A204.1 (cell line): ENCODE results near the gene NT5DC4.
A peak's percentile ranks its signal among the peaks of the same experiment; 100 is the strongest.

Source experiments
- FAIRE-seq: peaks from 2 replicates; lab custom pipeline; 2012; peaks lifted over from hg19 to GRCh38; lab: Jason Lieb, UNC

Gene NT5DC4

DNA sequence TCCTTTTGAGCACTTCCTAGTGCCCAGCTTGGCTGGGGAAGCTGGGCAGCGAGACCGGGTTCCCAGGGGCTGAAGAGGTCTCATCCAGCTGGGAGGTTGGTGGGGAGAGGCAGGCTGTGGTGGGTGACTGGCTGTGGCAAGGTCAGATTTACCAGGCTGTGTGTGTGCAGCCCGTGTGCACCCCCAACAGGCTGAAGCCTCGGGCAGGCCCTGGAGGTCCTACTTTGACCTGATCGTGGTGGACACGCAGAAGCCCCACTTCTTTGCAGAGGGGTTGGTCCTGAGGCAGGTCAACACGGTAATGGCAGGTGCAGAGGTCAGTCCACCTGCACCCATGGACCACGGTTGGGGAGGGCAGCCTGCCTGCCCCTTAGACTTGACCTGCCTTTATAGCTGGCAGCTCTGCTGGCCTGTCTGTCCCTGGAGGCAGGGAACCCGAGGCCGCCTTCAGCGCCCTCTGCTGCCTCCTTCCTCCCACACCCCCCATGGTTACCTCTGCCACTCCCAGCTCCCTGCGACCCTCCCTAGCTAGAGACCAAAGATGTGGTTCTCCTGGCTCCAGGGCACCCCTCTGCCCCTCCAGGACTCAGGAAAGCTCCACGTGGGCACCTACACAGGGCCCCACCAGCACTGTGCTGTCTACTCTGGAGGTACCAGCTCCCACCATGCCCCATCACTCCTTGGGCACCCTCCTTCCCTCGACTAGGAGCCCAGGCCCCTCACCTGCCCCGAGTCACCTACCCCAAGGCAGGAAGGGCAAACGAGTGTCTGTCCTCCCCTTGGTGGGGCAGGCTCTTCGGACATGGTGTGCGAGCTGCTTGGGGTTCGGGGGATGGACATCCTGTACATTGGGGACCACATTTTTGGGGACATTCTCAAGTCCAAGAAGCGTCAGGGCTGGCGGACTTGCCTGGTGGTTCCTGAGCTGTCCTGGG is 4.0 kb downstream of the NT5DC4 start:
- FAIRE-seq = no peak

DNA sequence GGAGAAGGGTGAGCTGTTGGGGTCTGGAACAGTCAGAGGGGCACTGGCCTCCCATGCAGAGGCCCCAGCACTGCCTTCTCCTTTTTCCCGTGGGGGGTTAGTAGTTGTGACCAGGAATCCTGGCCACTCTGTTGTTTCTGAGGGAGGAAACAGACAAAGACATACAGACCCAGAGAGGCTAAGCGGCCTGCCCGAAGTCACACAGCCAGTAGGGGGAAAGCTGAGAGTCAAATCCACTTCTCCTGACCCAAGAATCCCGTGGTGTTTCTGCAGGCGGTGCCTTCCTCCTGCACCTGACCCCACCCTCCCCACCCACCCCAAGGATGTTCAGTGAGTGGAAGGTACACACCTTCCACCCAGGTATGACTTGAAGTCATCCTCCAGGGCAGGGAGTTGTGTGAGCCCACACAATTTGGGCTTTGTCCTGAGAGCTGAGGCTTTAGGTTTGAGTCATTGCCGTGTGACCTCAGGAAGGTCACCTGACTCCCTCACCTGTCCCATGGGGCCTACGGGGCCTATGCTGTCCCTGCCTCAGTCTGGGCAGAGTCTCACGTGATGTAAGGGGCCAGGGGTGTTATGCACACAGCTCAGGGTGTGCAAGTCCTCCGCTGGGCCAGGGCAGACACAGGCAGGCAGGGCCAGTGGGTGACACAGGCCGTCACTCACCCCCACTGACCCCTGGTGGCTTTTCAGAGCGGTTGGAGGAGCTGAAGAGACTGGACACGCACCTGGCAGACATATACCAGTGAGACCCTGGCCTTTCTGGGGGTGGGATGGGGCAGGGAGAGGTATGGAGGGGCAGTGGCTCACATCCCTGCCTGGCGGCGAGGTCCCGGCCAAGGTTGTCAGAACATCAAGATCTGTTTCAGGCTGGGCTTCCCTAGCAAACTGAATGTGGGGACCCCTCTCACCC is 5.0 kb downstream of the NT5DC4 start:
- no peak for FAIRE-seq

DNA sequence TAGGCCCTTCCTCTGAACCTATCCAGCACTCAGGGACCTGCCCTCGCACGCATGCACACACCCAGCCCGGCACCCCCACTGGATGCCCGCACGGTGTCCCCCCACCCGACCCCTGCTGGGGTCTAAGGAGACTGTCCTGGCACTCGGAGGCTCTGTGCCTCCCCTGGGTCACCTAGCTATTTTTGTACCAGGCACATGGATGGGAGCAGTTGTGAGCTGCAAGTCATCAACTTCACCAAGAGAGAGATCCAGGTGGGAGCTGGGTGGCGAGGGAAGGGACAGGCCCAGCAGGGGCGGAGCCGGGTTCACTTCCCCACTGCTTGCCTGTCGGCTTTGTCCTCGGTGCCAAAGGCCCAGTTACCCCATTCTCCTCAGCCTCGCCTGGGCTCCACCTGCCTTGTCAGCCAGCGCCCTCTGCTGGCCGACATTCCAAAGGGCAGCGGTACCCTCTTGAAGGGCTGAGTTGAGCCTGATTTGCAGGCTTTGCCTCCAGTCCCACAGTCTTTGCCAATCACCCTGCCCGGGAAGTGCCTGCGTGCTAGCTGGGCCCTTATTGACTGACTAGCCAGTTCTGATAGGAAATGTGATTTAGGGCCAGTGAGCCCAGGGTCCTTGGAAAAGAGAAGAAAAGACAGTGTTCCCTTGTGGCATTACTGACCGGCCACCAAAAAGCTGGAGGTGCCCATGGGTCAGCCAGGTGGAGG is 5.8 kb downstream of the NT5DC4 start:
- FAIRE-seq = peak; percentile 40

DNA sequence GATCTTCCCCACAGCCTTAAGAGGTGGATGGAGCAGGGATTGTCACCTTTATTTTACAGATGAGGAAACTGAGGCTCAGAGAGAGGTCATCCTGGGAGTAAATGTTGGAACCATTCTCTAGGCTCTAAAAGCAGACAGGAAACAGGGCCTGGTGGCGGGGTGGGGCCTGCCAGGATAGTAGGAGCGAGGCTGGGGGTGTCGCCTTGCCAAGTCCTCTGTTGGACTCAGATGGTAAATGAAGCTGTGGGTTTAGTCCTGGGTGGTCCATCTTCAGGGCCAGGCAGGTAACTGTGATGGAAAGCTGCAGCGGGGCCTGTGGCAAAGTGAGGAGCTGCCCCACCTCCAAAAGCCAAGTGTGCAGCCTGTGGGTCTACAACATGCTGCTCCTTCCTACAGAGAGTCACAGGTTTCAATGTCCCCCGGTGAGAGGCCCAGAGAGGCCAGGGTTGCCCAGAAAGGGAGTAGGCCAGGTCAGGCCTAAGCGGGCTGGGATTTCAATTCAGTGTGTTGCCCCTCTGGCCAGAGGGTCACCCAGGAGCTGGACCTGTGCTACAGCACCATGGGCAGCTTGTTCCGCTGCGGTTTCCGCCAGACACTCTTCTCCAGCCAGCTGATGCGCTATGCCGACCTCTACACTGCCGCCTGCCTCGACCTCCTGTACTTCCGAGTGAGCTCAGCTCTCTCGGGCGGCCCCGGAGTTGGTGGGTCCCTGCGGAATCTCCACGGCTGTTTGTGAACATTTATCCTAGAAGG is 6.6 kb downstream of the NT5DC4 start:
- FAIRE-seq = no peak

DNA sequence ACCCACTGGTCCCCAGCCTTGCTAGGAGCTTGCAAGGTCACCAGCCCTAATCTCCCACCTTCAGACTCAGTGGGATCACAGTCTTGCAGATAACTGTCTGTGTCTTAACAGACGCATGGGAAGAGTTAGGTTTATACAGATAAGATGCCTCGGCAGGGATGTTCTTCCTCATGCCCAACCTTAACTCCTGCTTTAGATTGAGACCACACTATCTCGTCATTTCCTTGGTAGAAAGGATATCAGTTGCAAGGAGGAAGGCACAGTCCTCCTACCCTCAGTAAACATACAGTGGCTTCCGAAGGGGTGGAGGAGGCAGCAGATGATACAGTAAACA is 7.2 kb downstream of the NT5DC4 start:
- no peak for FAIRE-seq

DNA sequence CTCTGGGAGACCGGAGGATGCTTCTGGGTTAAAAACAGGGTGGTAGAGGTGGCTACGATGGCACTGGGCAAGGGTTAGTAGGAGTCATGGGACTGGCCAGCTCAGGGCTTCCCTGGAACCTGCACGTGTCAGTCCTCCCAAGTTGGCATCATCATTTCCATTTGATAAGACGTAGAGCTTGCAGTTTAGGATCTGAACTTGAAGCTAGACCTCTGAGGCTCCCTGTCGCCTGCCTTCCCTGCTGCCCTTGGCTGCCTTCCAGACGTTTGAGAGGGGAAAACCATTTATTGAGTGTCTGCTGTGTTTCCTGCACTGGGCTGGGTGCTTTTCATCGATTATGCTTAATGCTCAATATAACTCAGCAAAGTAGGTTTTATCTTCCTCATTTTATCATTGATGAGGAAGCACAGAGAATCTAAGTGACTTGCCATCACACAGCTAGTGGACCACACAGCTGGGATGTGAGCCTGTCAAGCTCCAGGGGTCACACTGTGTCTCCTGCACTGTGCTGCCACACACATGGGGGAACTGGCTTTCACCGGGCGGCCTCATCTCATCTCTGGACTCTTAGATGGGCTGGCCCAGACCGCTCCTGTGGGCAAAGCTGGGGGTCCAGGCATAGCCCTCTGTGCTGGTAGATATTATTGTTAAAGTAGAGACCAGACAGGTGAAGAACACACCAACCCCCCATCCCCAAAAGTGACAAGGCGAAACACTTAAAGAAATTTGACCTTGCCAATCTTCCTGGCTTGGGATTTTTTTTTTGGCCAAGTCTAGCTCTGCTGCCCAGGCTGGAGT is 7.8 kb downstream of the NT5DC4 start:
- no peak for FAIRE-seq

DNA sequence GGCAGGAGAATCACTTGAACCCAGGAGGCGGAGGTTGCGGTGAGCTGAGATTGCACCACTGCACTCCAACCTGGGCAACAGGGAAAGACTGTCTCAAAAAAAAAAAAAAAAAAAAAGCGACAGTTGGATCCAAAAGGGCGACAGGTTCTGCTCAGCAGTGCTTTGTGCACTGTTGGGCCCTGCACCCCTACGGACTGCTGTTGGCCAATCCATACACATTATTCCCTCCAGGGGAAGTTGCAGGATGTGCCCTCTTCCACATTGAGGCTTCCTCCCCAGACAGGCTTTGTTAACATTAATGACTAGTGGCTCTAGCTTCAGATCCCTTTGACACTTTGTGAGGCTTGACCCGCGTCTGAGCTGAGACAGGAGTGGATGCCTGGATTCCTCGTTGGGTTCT is 9.4 kb downstream of the NT5DC4 start:
- no peak for FAIRE-seq

DNA sequence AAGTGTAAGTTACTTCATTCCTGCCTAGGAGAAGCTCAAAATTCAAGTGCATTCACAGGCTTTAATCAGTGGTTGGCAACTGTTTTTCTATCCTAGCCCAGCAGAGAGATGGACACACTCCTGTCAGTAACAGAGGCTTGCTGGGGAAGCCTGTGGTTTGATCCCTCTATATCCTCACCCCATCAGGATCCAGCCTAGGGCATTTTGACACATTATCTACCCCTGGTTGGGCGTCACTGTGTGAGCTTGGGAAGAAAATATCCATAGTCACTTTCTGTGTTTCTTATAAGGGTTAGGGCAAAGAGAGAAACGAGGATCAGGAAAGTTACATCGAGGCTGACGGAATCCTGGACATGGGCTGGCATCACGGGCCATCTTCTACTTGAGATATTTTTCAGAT is 10.0 kb downstream of the NT5DC4 start:
- no peak for FAIRE-seq

DNA sequence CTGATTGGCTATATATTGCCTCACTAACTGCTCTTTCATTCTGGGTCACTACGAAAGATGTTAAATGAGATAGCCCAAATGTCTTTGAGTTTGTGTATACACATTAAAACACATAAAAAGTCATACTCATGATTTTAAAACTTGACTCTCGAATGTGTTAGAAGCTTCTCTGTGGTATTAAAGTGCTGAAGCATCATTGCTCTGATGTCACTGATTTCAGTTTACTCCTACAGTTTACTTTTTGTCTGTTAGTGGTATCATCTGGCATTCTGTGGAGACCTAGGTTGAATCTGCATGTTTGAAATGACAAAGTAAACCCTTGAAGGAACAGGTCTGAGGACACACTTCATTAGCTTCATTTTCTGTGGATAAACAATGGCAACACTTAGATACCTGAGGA is 10.7 kb downstream of the NT5DC4 start:
- no peak for FAIRE-seq

DNA sequence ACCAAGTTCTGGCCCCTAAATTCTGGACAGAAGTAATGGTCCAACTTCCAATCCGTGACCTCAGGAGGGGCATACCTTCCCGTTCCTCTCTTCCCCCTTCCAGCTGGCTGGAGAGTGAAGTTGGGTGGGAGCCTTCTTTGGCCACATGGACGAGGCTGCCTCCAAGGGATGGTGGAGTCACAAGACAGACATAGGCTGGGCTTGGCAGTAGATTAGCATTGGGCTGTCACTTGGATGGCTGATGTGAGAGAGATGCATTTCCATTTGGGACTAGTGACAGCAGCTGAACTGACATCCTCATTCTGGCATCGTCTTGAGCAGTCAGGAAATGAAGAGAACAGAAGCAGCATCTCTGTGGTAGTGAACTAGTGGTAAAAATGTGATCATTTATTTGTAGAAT is 12.6 kb downstream of the NT5DC4 start:
- FAIRE-seq = no peak

DNA sequence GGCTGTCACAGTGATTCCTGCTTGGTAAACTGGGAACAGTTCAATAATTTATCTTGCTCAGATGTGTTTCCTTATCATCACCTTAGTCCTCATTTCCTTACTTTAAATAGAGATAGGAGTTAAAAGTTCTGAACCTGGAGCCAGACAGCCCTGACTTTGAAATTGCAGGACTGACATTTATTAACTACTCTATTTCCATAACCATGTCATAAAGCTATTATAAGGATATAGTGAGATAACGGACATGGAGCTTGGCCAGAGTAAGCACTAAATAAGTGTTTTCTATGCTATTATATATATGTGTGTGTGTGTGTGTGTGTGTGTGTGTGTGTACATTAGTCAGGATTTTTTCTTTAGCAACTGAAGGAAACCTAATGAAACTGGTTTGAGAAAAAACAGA is 13.1 kb downstream of the NT5DC4 start:
- FAIRE-seq = no peak

DNA sequence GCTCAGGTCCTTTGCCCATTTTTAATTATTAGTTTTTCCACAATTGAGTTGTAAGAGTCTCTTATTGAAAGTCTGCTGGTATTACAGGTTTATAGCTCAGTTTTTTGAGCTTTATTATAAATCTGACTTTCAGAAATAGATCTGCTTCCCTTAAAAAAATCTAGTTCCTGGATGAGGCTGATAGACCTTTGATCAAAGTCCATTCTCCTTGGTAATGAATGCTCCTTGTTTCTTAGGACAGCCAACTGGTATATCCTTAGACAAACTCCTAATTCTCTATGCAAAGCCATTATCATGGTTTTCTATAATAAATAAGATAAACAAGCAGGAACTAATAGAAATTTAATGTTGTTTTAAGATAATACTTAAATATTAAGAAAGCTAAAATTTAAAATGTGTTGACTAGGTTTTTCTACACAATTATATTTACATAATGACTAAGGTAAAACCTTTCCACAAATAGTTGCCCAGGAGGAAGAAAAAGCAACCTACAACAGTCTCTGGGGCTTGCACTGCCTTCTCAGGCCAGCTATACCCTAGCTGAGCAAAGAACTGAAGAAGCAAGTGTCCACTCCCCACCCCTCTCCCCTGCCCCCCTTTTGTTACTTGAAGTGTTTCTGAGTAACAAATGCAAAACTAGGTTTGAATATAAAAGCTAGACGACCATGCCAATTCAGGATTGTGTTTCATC is 16.9 kb downstream of the NT5DC4 start:
- FAIRE-seq = no peak

DNA sequence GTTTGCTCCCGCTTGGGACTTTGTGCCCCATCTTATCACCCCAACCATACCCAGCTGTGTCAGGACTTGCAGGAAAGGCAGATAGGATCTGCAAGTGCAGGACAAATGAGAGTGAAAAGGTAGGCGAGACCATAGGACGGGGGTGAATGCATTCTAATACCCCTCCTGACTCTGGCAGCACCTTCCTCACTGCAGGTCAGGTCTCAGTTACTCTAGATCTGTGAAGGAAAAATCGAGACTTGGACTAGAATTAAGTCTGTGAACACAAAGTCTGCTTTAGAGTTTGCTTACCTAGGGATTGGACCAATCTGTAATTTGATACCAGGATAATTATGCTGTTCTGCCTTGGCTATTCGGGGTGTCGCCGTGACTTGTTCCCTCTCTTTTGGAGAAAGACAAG is 19.7 kb downstream of the NT5DC4 start:
- FAIRE-seq = no peak

DNA sequence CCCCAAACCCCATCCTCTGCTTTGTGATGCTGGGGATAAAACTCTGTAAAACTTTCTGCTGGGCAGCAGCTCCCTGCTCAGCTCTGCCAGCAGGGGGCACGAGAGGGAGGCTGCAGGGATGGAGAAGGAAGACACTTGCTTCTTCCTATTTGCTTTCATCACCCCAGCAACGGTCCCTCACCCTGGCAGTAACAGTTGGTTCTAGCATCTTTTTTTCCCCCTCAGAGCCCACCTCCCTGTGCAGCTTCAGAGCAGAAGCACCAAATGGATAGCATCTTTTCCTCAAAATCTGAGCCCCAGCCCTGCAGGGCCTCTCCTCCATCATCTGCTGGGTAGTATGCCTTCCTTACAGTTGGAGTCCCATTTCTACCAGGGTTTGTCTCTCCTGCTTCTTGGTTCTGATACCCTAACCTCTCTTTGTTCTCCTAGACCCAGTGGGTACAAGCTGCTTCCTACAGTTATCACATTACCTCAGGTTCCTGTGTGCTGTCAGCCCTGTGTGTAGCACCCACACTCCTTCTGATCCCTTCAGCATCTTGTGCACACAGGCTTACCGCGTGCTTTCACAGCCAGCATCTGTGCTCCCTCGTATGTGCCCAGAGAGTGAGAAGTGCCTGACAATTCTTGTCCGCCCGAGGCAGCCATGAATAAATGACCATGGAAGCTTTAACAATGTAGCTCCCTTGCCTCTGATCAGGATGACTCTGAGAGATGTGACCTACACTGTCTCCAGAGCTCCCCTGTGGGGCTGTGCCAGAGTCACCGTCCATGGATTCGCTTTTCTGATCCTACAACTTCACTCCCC is 29.1 kb downstream of the NT5DC4 start:
- FAIRE-seq = no peak

DNA sequence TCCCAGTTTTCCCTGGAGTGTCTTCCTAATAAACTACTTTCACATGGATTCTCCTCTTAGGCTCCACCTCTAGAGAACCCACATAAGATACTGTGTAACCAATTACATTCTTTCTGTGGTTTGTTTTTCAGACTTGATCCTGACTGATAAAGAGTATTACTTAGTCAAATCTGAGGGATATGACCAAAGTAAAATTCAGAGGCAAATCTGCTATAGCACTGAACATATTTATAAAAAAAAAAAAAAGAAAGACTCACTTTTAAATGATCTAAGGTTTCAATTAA is 29.7 kb downstream of the NT5DC4 start:
- FAIRE-seq = no peak

DNA sequence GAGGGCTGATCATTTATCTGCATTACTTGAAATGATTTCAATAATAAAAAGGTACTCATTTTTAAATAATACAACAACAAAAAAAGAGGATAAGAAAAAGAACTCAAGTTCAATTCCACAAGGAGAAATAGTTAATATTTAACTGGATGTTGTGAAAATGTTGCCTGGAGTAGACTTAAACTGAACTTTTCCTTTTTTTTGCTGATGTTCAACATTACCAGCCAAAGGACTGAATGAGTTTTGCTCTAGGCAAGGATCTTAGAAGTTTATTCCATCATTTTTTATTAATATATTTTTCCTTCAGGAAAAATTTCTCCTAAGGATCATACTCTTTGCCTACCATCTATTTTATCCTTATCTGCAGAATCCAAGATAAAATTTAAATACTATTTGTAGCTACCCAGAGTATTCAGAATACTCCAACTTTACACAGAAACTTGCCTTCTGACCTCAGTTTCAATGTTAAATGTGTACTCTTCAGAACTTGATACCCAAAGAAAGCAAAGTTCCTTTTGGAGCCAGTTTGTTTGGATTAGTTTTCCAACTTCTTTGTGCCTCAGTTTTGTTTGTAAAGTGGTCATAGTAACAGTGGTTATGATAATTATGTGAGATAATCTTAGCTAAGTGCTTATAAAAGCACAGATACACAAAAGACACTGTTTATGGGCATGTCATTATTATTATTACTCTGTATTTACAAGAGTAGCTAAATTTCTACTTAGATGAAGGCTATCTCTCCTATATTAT is 30.8 kb downstream of the NT5DC4 start:
- no peak for FAIRE-seq

DNA sequence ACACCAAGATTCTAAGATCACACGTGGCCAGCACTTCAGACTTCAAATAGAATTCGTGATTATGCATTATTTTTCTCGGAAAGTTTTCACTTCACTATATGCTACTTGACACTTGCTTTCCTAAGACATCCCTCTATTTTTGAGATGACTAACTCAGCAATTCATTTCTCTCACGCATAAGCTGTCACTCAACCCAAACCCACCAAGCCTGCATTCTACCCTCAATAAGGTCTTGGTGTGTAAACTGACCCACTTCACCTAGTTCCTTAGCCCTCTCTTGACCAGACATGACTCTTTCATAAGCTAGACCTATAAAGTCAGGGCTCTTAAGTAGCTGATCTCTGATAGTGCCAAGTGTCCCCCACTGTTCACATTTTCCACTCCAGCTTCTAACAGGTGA is 31.8 kb downstream of the NT5DC4 start:
- FAIRE-seq = no peak

DNA sequence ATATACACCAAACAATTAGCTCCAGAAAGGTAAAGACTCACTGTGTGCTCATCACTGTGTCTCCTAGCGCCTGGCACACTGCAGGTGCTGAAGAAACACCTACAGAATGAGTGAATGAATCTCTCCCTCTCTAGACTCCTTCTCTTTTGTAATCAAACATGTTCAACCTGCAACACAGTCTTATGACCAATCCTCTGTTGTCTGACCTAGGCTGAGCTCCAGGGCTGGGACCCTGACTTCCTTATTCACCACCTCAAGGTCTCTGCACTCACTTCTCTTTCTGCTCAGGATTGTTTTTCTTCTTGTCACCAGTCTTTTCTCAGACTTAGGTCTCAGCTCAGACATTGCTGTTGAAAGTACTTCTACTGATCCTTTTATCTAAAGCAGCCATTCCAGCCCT is 33.7 kb downstream of the NT5DC4 start:
- FAIRE-seq = no peak

DNA sequence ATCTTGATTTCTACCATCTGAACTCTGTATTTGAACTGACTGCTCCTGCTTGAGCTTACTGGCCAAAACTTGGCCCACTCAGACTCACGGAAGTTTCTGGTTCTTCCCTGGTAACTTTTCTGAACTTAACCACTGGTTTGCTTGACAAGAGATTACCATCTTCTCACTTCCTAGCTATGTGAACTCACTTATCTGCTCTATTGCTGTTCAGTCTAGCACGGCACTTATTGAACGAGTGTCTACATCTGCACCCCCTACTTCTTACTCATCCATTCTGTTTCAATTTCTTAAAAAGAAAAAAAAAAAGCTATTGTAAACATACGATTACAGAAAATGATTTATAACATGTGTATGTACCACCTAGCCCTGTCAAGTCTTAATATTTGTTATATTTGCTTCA is 34.6 kb downstream of the NT5DC4 start:
- no peak for FAIRE-seq
